Measurements from ENCODE around the gene RTEL1.

- TF ChIP-seq YY1 (IDR thresholded peaks at IDR 0.05; ENCODE audit: extremely low read depth, insufficient replicate concordance, low read depth, low read length): no peak
- no peak for TF ChIP-seq CTCF (IDR thresholded peaks at IDR 0.05 in 2 of 3, conservative IDR thresholded peaks at IDR 0.05 in 1 of 3; ENCODE audit: borderline replicate concordance in 1 of 3, insufficient read depth in 1 of 3, low read depth in 2 of 3, low read length in 2 of 3)
- TF ChIP-seq SIN3A (IDR thresholded peaks at IDR 0.05; ENCODE audit: low read depth): no peak
- TF ChIP-seq JUND (IDR thresholded peaks at IDR 0.05): no peak
- no peak for TF ChIP-seq POLR2AphosphoS5 (IDR thresholded peaks at IDR 0.05; ENCODE audit: low read depth, low read length)
- TF ChIP-seq FOSL1 (IDR thresholded peaks at IDR 0.05; ENCODE audit: low read depth): no peak
- no peak for TF ChIP-seq CBX3 (IDR thresholded peaks at IDR 0.05; ENCODE audit: low read depth)
- TF ChIP-seq RAD21 (IDR thresholded peaks at IDR 0.05; ENCODE audit: low read depth): no peak
- TF ChIP-seq, protein P1, sequence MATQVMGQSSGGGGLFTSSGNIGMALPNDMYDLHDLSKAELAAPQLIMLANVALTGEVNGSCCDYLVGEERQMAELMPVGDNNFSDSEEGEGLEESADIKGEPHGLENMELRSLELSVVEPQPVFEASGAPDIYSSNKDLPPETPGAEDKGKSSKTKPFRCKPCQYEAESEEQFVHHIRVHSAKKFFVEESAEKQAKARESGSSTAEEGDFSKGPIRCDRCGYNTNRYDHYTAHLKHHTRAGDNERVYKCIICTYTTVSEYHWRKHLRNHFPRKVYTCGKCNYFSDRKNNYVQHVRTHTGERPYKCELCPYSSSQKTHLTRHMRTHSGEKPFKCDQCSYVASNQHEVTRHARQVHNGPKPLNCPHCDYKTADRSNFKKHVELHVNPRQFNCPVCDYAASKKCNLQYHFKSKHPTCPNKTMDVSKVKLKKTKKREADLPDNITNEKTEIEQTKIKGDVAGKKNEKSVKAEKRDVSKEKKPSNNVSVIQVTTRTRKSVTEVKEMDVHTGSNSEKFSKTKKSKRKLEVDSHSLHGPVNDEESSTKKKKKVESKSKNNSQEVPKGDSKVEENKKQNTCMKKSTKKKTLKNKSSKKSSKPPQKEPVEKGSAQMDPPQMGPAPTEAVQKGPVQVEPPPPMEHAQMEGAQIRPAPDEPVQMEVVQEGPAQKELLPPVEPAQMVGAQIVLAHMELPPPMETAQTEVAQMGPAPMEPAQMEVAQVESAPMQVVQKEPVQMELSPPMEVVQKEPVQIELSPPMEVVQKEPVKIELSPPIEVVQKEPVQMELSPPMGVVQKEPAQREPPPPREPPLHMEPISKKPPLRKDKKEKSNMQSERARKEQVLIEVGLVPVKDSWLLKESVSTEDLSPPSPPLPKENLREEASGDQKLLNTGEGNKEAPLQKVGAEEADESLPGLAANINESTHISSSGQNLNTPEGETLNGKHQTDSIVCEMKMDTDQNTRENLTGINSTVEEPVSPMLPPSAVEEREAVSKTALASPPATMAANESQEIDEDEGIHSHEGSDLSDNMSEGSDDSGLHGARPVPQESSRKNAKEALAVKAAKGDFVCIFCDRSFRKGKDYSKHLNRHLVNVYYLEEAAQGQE (IDR thresholded peaks at IDR 0.05; ENCODE audit: low read depth): no peak
- TF ChIP-seq ZBTB33 (IDR thresholded peaks at IDR 0.05; ENCODE audit: extremely low read depth, insufficient replicate concordance, low read length): no peak
- no peak for TF ChIP-seq EZH2phosphoT487 (IDR thresholded peaks at IDR 0.05; ENCODE audit: borderline replicate concordance)
- TF ChIP-seq EZH2 (IDR thresholded peaks at IDR 0.05): no peak
- TF ChIP-seq TCF7L2 (IDR thresholded peaks at IDR 0.05; ENCODE audit: borderline replicate concordance, extremely low read depth, insufficient read depth, insufficient read length): no peak
These were observed 37.1 kb upstream of the RTEL1 start for GRCh38 chr20:63620991-63621390.

All from HCT116 (cell line).